ENCODE data around the gene COQ8A.

- TF ChIP-seq TAF1 (IDR thresholded peaks at IDR 0.05; ENCODE audit: borderline replicate concordance, low read depth, low read length) (no peak), POLR2AphosphoS5 (IDR thresholded peaks at IDR 0.05; ENCODE audit: low read depth, low read length) (no peak)
Measured at GRCh38 chr1:226967665-226968064, 27.6 kb downstream of the COQ8A start.
